OCI-LY7 (cell line): ENCODE results near the gene SETD3. TPM values are rescaled to one million over a fixed set of nuclear protein-coding genes. Genes with fewer than 3 reads are reported as not detected.
A peak's percentile ranks its signal among the peaks of the same experiment; 100 is the strongest.

Source experiments
- BruUV-seq: library from RNA; stranded (reverse); fragments of 400-500 nt; replicated peaks from 2 replicates; lab custom pipeline; 2021; lab: Mats Ljungman, UMichigan
- CTCF ChIA-PET: fragments of 300-600 bp; sonication (Branson Sonifier 250); formaldehyde crosslinking; loops from one replicate; lab custom pipeline; 2022; ENCODE audit warnings: antibody characterized with exemption; ENCODE audit not compliant: unreplicated experiment; lab: Charles Lee
- POLR2A ChIA-PET: fragments of 300-600 bp; sonication (Branson Sonifier 250); formaldehyde crosslinking; loops from one replicate; lab custom pipeline; 2022; ENCODE audit warnings: antibody characterized with exemption; lab: Charles Lee
- DNase-seq: peaks from one replicate; pipeline ENCODE4 v3.0.0-alpha.2; 2015; ENCODE audit warnings: low spot score
- H2AFZ ChIP-seq: fragments of 200-600 bp; sonication (generic), shearing (Covaris generic); 2 replicates; pipeline ENCODE4 v1.6.1; 2014; ENCODE audit warnings: mild to moderate bottlenecking, antibody characterized with exemption, low read length, moderate library complexity
- H3K27ac ChIP-seq: fragments of 200-600 bp; sonication (generic); 2 replicates; pipeline ENCODE4 v1.5.1; 2014; ENCODE audit warnings: mixed run types, low read depth, mild to moderate bottlenecking, moderate library complexity, low read length, inconsistent platforms; ENCODE audit not compliant: poor library complexity, severe bottlenecking
- H3K36me3 ChIP-seq: fragments of 200-600 bp; sonication (generic); 2 replicates; pipeline ENCODE4 v1.6.1; 2014; ENCODE audit warnings: mild to moderate bottlenecking, antibody characterized with exemption, low read length, moderate library complexity, mixed read lengths; ENCODE audit not compliant: insufficient read depth
- H3K4me1 ChIP-seq: fragments of 200-600 bp; sonication (generic); 2 replicates; pipeline ENCODE4 v1.5.1; 2014; ENCODE audit warnings: mild to moderate bottlenecking, low read length; ENCODE audit not compliant: insufficient read depth, poor library complexity, severe bottlenecking
- H3K4me2 ChIP-seq: fragments of 200-600 bp; sonication (generic); 2 replicates; pipeline ENCODE4 v1.6.1; 2014; ENCODE audit warnings: mild to moderate bottlenecking, low read length
- H3K4me3 ChIP-seq: fragments of 200-600 bp; sonication (generic); 2 replicates; pipeline ENCODE4 v1.5.1; 2014; ENCODE audit warnings: mild to moderate bottlenecking, low read depth, low read length; ENCODE audit not compliant: poor library complexity, severe bottlenecking
- H3K79me2 ChIP-seq: fragments of 200-600 bp; sonication (generic); 2 replicates; pipeline ENCODE4 v1.6.1; 2016; ENCODE audit warnings: low read depth, mild to moderate bottlenecking, low read length, moderate library complexity, mixed read lengths; ENCODE audit not compliant: insufficient read depth
- H3K9me2 ChIP-seq: fragments of 200-600 bp; sonication (generic); 2 replicates; pipeline ENCODE4 v1.6.1; 2016; ENCODE audit warnings: mild to moderate bottlenecking, low read length, mixed read lengths; ENCODE audit not compliant: insufficient read depth
- H3K9me3 ChIP-seq: fragments of 200-600 bp; sonication (generic); 2 replicates; pipeline ENCODE4 v1.6.1; 2014; ENCODE audit warnings: mild to moderate bottlenecking, mixed run types, low read length, mixed read lengths
- H4K20me1 ChIP-seq: fragments of 200-600 bp; sonication (generic); 2 replicates; pipeline ENCODE4 v1.6.1; 2014; ENCODE audit warnings: mild to moderate bottlenecking, antibody characterized with exemption, low read length, moderate library complexity, mixed read lengths; ENCODE audit not compliant: insufficient read depth
- EZH2phosphoT487 ChIP-seq: fragments of 200-600 bp; sonication (generic); IDR thresholded peaks from 2 replicates; pipeline ENCODE4 v1.6.1; 2018; ENCODE audit warnings: low read depth, borderline replicate concordance, mild to moderate bottlenecking, mixed run types, antibody characterized with exemption, low read length, moderate library complexity, mixed read lengths
- intact Hi-C: fragments of 100-400 bp; cut with micrococcal nuclease; formaldehyde crosslinking; loops from one replicate; pipeline ENCODE4 v1.10.0; 2022; ENCODE audit not compliant: unreplicated experiment
- total RNA-seq, 2 experiments: library from RNA; depleted of rRNA in 1 of 2; stranded (reverse); fragments of >200 nt in 1 of 2; shearing (Covaris generic) in 1 of 2; gene quantifications; 2 replicates each; pipeline ENCODE4 v1.2.3, GENCODE V29; 2014 to 2022
- TF ChIP-seq, protein P1 (sequence below): fragments of 200-600 bp; sonication (generic); conservative IDR thresholded peaks from 2 replicates; pipeline ENCODE4 v1.5.1; 2014; ENCODE audit warnings: mild to moderate bottlenecking, antibody characterized with exemption, low read length, moderate library complexity, mixed read lengths

The SETD3 gene
- total RNA-seq, 2 experiments from 2014 or later: 42.4 to 65.5 TPM

DNA sequence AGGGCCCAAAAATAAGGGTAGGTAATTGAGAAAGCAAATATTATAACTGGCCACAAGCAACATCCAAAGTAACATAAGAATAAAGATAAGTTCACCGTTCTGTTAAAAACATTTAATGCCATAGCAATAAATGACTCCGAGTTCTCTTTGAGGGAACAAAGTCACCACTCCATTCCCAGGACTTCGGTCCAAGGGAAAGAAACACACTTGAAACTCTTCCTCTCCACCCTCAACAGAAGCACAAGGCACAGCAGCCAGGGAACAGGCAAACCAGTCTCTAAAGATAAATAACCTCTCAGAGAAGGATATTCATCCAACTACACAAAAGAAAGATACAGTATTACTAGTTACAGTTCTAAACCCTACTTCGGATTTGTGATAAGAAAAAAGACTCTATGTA lies 2.5 kb downstream of the SETD3 start:
- BruUV-seq: no TSS peak
- CTCF ChIA-PET: no interaction called here
- no peaks in the 10 kb centered on the region for H3K9me2 ChIP-seq
- no peak overlapping the region for H2AFZ ChIP-seq
- TF ChIP-seq EZH2phosphoT487: no peak
- TF ChIP-seq, protein P1, sequence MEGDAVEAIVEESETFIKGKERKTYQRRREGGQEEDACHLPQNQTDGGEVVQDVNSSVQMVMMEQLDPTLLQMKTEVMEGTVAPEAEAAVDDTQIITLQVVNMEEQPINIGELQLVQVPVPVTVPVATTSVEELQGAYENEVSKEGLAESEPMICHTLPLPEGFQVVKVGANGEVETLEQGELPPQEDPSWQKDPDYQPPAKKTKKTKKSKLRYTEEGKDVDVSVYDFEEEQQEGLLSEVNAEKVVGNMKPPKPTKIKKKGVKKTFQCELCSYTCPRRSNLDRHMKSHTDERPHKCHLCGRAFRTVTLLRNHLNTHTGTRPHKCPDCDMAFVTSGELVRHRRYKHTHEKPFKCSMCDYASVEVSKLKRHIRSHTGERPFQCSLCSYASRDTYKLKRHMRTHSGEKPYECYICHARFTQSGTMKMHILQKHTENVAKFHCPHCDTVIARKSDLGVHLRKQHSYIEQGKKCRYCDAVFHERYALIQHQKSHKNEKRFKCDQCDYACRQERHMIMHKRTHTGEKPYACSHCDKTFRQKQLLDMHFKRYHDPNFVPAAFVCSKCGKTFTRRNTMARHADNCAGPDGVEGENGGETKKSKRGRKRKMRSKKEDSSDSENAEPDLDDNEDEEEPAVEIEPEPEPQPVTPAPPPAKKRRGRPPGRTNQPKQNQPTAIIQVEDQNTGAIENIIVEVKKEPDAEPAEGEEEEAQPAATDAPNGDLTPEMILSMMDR: no peak
- POLR2A ChIA-PET: no interaction called here
- H3K9me3 ChIP-seq: no peaks in the 10 kb centered on the region
- no peaks in the 10 kb centered on the region for H3K36me3 ChIP-seq
- intact Hi-C loops: no loop called here
- peaks cover 87% of the 10 kb centered on the region for H3K79me2 ChIP-seq
- H3K4me3 ChIP-seq: no peak overlapping the region
- peaks cover 65% of the 10 kb centered on the region for H4K20me1 ChIP-seq
- DNase-seq: no peak
- peaks cover 21% of the 10 kb centered on the region for H3K4me1 ChIP-seq
- H3K4me2 ChIP-seq: 0 out of 2 replicates have a peak overlapping the region, but pooled peaks have one; percentile 89
- H3K27ac ChIP-seq: no peak overlapping the region

DNA sequence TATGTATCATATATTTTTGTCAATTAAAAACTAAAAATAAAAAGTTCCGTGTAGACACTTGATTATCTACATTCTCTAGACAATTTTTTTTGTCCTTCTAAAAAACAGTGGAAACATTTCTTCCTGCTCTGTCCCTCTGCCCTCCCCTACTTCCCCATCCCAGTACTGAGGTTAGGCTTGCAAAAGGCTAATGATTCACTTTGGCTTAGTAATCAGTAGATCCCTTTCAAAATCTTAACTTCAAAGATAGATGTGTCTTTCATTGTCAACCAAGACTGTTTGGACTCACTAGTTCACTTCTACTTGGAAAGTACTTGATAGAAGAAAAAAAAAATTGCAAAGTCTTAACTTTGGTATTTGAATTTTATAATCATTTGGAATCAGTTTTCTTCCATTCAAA lies 3.8 kb downstream of the SETD3 start:
- ChIA-PET CTCF (no interaction called here), POLR2A (interaction anchor here (0.8 kb wide), 1 partner anchor 10 kb away, joined by 3 read pairs; no protein-coding TSS in a partner anchor)
- no peaks in the 10 kb centered on the region for H3K9me2 ChIP-seq
- BruUV-seq: no TSS peak
- H4K20me1 ChIP-seq: peaks cover 60% of the 10 kb centered on the region
- peaks cover 12% of the 10 kb centered on the region for H3K4me1 ChIP-seq
- no peak for DNase-seq
- peaks cover 87% of the 10 kb centered on the region for H3K79me2 ChIP-seq
- no peak overlapping the region for H3K4me2 ChIP-seq
- no peak overlapping the region for H2AFZ ChIP-seq
- no peak overlapping the region for H3K4me3 ChIP-seq
- intact Hi-C loops: no loop called here
- H3K9me3 ChIP-seq: no peaks in the 10 kb centered on the region
- no peak overlapping the region for H3K27ac ChIP-seq
- no peaks in the 10 kb centered on the region for H3K36me3 ChIP-seq
- TF ChIP-seq EZH2phosphoT487: no peak
- TF ChIP-seq, protein P1: no peak

GRCh38 chr14:99475660-99476059 lies 5.0 kb downstream of the SETD3 start:
- H3K4me2 ChIP-seq: no peak overlapping the region
- ChIA-PET POLR2A (interaction anchor here (0.6 kb wide), 1 partner anchor 915 kb away, joined by 4 read pairs; no protein-coding TSS in a partner anchor), CTCF (no interaction called here)
- H3K27ac ChIP-seq: no peak overlapping the region
- H4K20me1 ChIP-seq: peaks cover 65% of the 10 kb centered on the region
- TF ChIP-seq EZH2phosphoT487: no peak
- TF ChIP-seq, protein P1: no peak
- H3K9me3 ChIP-seq: no peaks in the 10 kb centered on the region
- no peak overlapping the region for H3K4me3 ChIP-seq
- no peaks in the 10 kb centered on the region for H3K9me2 ChIP-seq
- peaks cover 12% of the 10 kb centered on the region for H3K4me1 ChIP-seq
- no peak overlapping the region for H2AFZ ChIP-seq
- intact Hi-C loops: no loop called here
- BruUV-seq: no TSS peak
- DNase-seq: no peak
- no peaks in the 10 kb centered on the region for H3K36me3 ChIP-seq
- H3K79me2 ChIP-seq: peaks cover 93% of the 10 kb centered on the region
